CD14-positive monocyte (primary cell): Measurements from ENCODE around the gene ADAMTS13. TPM values are rescaled to one million over a fixed set of nuclear protein-coding genes. Genes with fewer than 3 reads are reported as not detected.
A peak's percentile ranks its signal among the peaks of the same experiment; 100 is the strongest.

Experiments
- DNase-seq, 3 donors: peaks; one replicate each; pipeline ENCODE4 v3.0.0-alpha.2; 2011 to 2022
- H2AFZ ChIP-seq: 2 replicates; pipeline ENCODE4 v1.6.0; 2012; ENCODE audit warnings: mild to moderate bottlenecking, low read depth, low read length, inconsistent platforms; ENCODE audit not compliant: insufficient read depth, poor library complexity, severe bottlenecking
- H3K27ac ChIP-seq, 2 donors: 1 replicate in 1 of 2; 2 replicates in 1 of 2; pipeline ENCODE4 v1.5.1; 2012 to 2013; ENCODE audit warnings: low read length in 2 of 2, control low read depth in 1 of 2, inconsistent platforms in 1 of 2, low read depth in 1 of 2, mild to moderate bottlenecking in 1 of 2
- H3K27me3 ChIP-seq, 2 donors: one replicate each; pipeline versions ENCODE4 v1.6.0 to v1.6.1; 2011 to 2013; ENCODE audit warnings: low read length in 2 of 2; ENCODE audit not compliant: control insufficient read depth in 2 of 2, insufficient read depth in 2 of 2
- H3K36me3 ChIP-seq, 2 donors: replicated peaks in 1 of 2; 1 replicate in 1 of 2; 2 replicates in 1 of 2; pipeline versions ENCODE4 v1.5.1 to v1.6.1; 2012 to 2013; ENCODE audit warnings: low read length in 2 of 2, control low read depth in 1 of 2, inconsistent platforms in 1 of 2, mild to moderate bottlenecking in 1 of 2; ENCODE audit not compliant: insufficient read depth in 2 of 2, control insufficient read depth in 1 of 2
- H3K4me1 ChIP-seq, 2 donors: 1 replicate in 1 of 2; 2 replicates in 1 of 2; pipeline versions ENCODE4 v1.5.1 to v1.6.1; 2012 to 2013; ENCODE audit warnings: low read length in 2 of 2, control low read depth in 1 of 2, inconsistent platforms in 1 of 2, mild to moderate bottlenecking in 1 of 2, moderate library complexity in 1 of 2; ENCODE audit not compliant: insufficient read depth in 2 of 2, control insufficient read depth in 1 of 2
- H3K4me2 ChIP-seq: replicated peaks from 2 replicates; pipeline ENCODE3; 2012; ENCODE audit warnings: low read length, moderate library complexity, mild to moderate bottlenecking; ENCODE audit not compliant: poor library complexity, severe bottlenecking; ENCODE audit errors: extremely low read depth
- H3K4me3 ChIP-seq, 3 experiments: fragments of 200-600 bp in 1 of 3; sonication (generic) in 1 of 3; replicated peaks in 1 of 3; 1 replicate in 2 of 3; 2 replicates in 1 of 3; pipeline ENCODE4 v1.5.1; 2011 to 2013; ENCODE audit warnings: low read length in 3 of 3, mild to moderate bottlenecking in 3 of 3, control low read depth in 2 of 3, low read depth in 2 of 3, inconsistent platforms in 1 of 3, moderate library complexity in 1 of 3
- H3K79me2 ChIP-seq: 2 replicates; pipeline ENCODE4 v1.6.0; 2012; ENCODE audit warnings: mild to moderate bottlenecking, control low read depth, inconsistent platforms, low read length, moderate library complexity; ENCODE audit not compliant: insufficient read depth
- H3K9ac ChIP-seq: 2 replicates; pipeline ENCODE4 v1.6.0; 2017; ENCODE audit warnings: low read length, mild to moderate bottlenecking; ENCODE audit not compliant: insufficient read depth, poor library complexity, severe bottlenecking
- H3K9me3 ChIP-seq, 2 donors: replicated peaks in 1 of 2; 1 replicate in 1 of 2; 2 replicates in 1 of 2; pipeline versions ENCODE4 v1.5.1 to v1.6.1; 2012 to 2013; ENCODE audit warnings: low read length in 2 of 2, control low read depth in 1 of 2; ENCODE audit not compliant: control insufficient read depth in 1 of 2, insufficient read depth in 1 of 2
- H4K20me1 ChIP-seq: 2 replicates; pipeline ENCODE4 v1.6.0; 2012; ENCODE audit warnings: mild to moderate bottlenecking, low read length, control low read depth, moderate library complexity; ENCODE audit not compliant: insufficient read depth
- H3K27ac Mint-ChIP-seq, 7 donors: one replicate each; pipeline ENCODE4 v1.8.0; 2020; ENCODE audit warnings: mild to moderate bottlenecking in 7 of 7, mixed read lengths in 7 of 7, moderate library complexity in 6 of 7, inconsistent platforms in 2 of 7
- H3K27me3 Mint-ChIP-seq, 3 donors: one replicate each; pipeline ENCODE4 v1.8.0; 2021 to 2022; ENCODE audit warnings: low read depth in 3 of 3, mild to moderate bottlenecking in 3 of 3, mixed read lengths in 3 of 3, moderate library complexity in 3 of 3, inconsistent platforms in 1 of 3
- H3K36me3 Mint-ChIP-seq, 2 donors: one replicate each; pipeline ENCODE4 v1.8.0; 2020; ENCODE audit warnings: mixed read lengths in 2 of 2, inconsistent platforms in 1 of 2, mild to moderate bottlenecking in 1 of 2
- H3K4me1 Mint-ChIP-seq: one replicate; pipeline ENCODE4 v1.8.0; 2020; ENCODE audit warnings: mild to moderate bottlenecking, mixed read lengths
- H3K4me3 Mint-ChIP-seq, 2 donors: one replicate each; pipeline ENCODE4 v1.8.0; 2020; ENCODE audit warnings: mild to moderate bottlenecking in 2 of 2, mixed read lengths in 2 of 2, moderate library complexity in 1 of 2
- H3K9me3 Mint-ChIP-seq, 7 donors: one replicate each; pipeline ENCODE4 v1.8.0; 2020 to 2022; ENCODE audit warnings: mixed read lengths in 7 of 7, mild to moderate bottlenecking in 6 of 7, moderate library complexity in 6 of 7, inconsistent platforms in 2 of 7
- CTCF ChIP-seq: fragments of 200-600 bp; IDR thresholded peaks from one replicate; pipeline ENCODE4 v1.8.0; 2022; ENCODE audit warnings: antibody characterized with exemption, mild to moderate bottlenecking
- WGBS: methylation state at CpG from one replicate; pipeline ENCODE4 v1.1.5; 2013; ENCODE audit warnings: missing lambda C conversion rate; ENCODE audit not compliant: insufficient coverage; 5-methylcytosine and 5-hydroxymethylcytosine counted together
- intact Hi-C, 2 donors: fragments of 100-400 bp; cut with micrococcal nuclease; formaldehyde crosslinking; loops; one replicate each; pipeline versions ENCODE4 v1.15.0 to v1.15.1; 2023
- polyA plus RNA-seq, 3 donors: library from polyadenylated mRNA; depleted of rRNA in 1 of 3; unstranded in 2 of 3; stranded (reverse) in 1 of 3; fragments of 300-500 nt in 2 of 3; fragments of >200 nt in 1 of 3; fragmentation: Illumina TruSeq in 2 of 3; gene quantifications; 1 replicate in 2 of 3; 2 replicates in 1 of 3; pipeline ENCODE4 v1.2.3, GENCODE V29; 2012 to 2021

The ADAMTS13 gene
- polyA plus RNA-seq, 3 donors = 0.77 TPM; not detected in 2

- Histone ChIP-seq H3K4me1 (no peaks in the 10 kb centered on the region), H2AFZ (no peak overlapping the region), H3K27ac (no peak overlapping the region), H3K27me3 (no peaks in the 10 kb centered on the region), H3K36me3 (no peaks in the 10 kb centered on the region), H3K9ac (no peak overlapping the region), H3K79me2 (no peaks in the 10 kb centered on the region), H3K4me3 (no peak overlapping the region), H3K4me2 (no peak overlapping the region), H4K20me1 (no peaks in the 10 kb centered on the region), H3K9me3 (no peaks in the 10 kb centered on the region)
- no peak for TF ChIP-seq CTCF
- 98% methylated on average over 12 of the region's 15 CpGs for WGBS
- Mint-ChIP-seq H3K27ac (no peak overlapping the region), H3K4me3 (no peak overlapping the region), H3K9me3 (no peaks in the 10 kb centered on the region), H3K4me1 (no peaks in the 10 kb centered on the region), H3K27me3 (peaks cover 3 to 10% (median 5%) of the 10 kb centered on the region in 3 donors), H3K36me3 (no peaks in the 10 kb centered on the region)
- intact Hi-C loops = no loop called here
- no peak for DNase-seq
These were observed 21.1 kb downstream of the ADAMTS13 start for GRCh38 chr9:133443248-133443647.

GRCh38 chr9:133443982-133444381 lies 21.8 kb downstream of the ADAMTS13 start:
- H3K9ac ChIP-seq = no peak overlapping the region
- Mint-ChIP-seq H3K9me3 (no peaks in the 10 kb centered on the region), H3K36me3 (no peaks in the 10 kb centered on the region), H3K4me1 (no peaks in the 10 kb centered on the region), H3K4me3 (no peak overlapping the region), H3K27me3 (peaks cover 3 to 10% (median 7%) of the 10 kb centered on the region in 3 donors), H3K27ac (peak overlapping the region in 1 of 7 donors; percentile 50)
- DNase-seq = no peak
- H3K27ac ChIP-seq = no peak overlapping the region
- H4K20me1 ChIP-seq = no peaks in the 10 kb centered on the region
- no peak overlapping the region for H3K4me3 ChIP-seq
- H2AFZ ChIP-seq = no peak overlapping the region
- H3K4me1 ChIP-seq = no peaks in the 10 kb centered on the region
- H3K27me3 ChIP-seq = no peaks in the 10 kb centered on the region
- no peaks in the 10 kb centered on the region for H3K9me3 ChIP-seq
- intact Hi-C loops = no loop called here
- H3K4me2 ChIP-seq = no peak overlapping the region
- WGBS = 100% methylated on average over 5 of the region's 8 CpGs
- no peak for TF ChIP-seq CTCF
- no peaks in the 10 kb centered on the region for H3K79me2 ChIP-seq
- no peaks in the 10 kb centered on the region for H3K36me3 ChIP-seq
